Stomach (tissue), 4 donors: ENCODE measurements around the gene BBS1.
"Not testable (repeated sequence)": the region's sequence is repeated elsewhere in the genome, so short reads cannot be mapped to it uniquely, and the experiment has no call there.

ENCODE experiments used
- POLR2A ChIP-seq, 4 donors: fragments of 450-650 bp; IDR thresholded peaks; one replicate each; pipeline ENCODE4 v1.6.1; 2016; ENCODE audit warnings: antibody characterized with exemption in 4 of 4, control low read depth in 2 of 4, mild to moderate bottlenecking in 1 of 4, moderate library complexity in 1 of 4
- POLR2AphosphoS5 ChIP-seq, 3 donors: sonication (generic); formaldehyde crosslinking; IDR thresholded peaks; one replicate each; pipeline ENCODE4 v1.6.1; 2016; ENCODE audit warnings: antibody characterized with exemption in 3 of 3
- TF ChIP-seq, protein P1 (sequence below), 7 experiments: fragments of 450-650 bp in 4 of 7; fragments of 200-600 bp in 3 of 7; sonication (generic) in 3 of 7; IDR thresholded peaks; one replicate each; pipeline ENCODE4 v1.5.1; 2016 to 2019; ENCODE audit warnings: antibody characterized with exemption in 7 of 7, control low read depth in 2 of 7, mild to moderate bottlenecking in 1 of 7

DNA sequence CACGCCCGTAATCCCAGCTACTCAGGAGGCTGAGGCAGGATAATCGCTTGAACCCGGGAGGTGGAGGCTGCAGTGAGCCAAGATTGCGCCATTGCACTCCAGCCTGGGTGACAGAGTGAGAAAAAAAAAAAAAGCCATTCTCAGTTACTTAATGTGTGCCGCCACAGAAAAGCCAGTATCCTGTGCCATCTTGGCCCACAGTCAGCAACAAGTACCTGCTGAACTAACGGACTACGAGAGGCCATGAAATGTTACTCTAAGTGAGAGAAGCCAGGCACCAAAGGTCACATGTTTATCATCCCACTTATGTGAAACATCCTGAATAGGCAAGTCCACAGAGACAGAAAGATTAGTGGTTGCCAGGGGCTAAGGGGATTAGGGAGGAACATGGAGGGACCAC lies 30.2 kb downstream of the BBS1 start:
- TF ChIP-seq POLR2AphosphoS5, POLR2A (IDR thresholded peaks at IDR 0.05): not testable (repeated sequence)
- TF ChIP-seq, protein P1, sequence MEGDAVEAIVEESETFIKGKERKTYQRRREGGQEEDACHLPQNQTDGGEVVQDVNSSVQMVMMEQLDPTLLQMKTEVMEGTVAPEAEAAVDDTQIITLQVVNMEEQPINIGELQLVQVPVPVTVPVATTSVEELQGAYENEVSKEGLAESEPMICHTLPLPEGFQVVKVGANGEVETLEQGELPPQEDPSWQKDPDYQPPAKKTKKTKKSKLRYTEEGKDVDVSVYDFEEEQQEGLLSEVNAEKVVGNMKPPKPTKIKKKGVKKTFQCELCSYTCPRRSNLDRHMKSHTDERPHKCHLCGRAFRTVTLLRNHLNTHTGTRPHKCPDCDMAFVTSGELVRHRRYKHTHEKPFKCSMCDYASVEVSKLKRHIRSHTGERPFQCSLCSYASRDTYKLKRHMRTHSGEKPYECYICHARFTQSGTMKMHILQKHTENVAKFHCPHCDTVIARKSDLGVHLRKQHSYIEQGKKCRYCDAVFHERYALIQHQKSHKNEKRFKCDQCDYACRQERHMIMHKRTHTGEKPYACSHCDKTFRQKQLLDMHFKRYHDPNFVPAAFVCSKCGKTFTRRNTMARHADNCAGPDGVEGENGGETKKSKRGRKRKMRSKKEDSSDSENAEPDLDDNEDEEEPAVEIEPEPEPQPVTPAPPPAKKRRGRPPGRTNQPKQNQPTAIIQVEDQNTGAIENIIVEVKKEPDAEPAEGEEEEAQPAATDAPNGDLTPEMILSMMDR (IDR thresholded peaks at IDR 0.05) = not testable (repeated sequence)
